Liver (tissue), 9 donors: ENCODE results near the gene CCDC190. TPM values are rescaled to one million over a fixed set of nuclear protein-coding genes. Genes with fewer than 3 reads are reported as not detected.

Source experiments
- DNase-seq: peaks from one replicate; pipeline ENCODE4 v3.0.0-alpha.2; 2017; ENCODE audit warnings: low spot score
- H3K27ac ChIP-seq, 2 donors: one replicate each; pipeline ENCODE4 v1.7.0; 2013; ENCODE audit warnings: inconsistent platforms in 2 of 2, low read length in 2 of 2, control low read depth in 1 of 2, low read depth in 1 of 2, mild to moderate bottlenecking in 1 of 2
- H3K27me3 ChIP-seq, 4 donors: one replicate each; pipeline versions ENCODE4 v1.6.1 to v1.7.0; 2013; ENCODE audit warnings: low read length in 3 of 4, inconsistent platforms in 1 of 4, mild to moderate bottlenecking in 1 of 4, moderate library complexity in 1 of 4; ENCODE audit not compliant: control insufficient read depth in 4 of 4, insufficient read depth in 4 of 4
- H3K36me3 ChIP-seq, 4 donors: one replicate each; pipeline versions ENCODE4 v1.6.1 to v1.7.0; 2013; ENCODE audit warnings: low read length in 3 of 4, mild to moderate bottlenecking in 3 of 4, low read depth in 1 of 4, moderate library complexity in 1 of 4; ENCODE audit not compliant: control insufficient read depth in 4 of 4, insufficient read depth in 3 of 4
- H3K4me1 ChIP-seq, 4 donors: one replicate each; pipeline versions ENCODE4 v1.6.1 to v1.7.0; 2013; ENCODE audit warnings: low read length in 3 of 4, mild to moderate bottlenecking in 3 of 4, moderate library complexity in 1 of 4; ENCODE audit not compliant: control insufficient read depth in 4 of 4, insufficient read depth in 4 of 4
- H3K4me3 ChIP-seq, 3 donors: one replicate each; pipeline versions ENCODE4 v1.6.1 to v1.7.0; 2013; ENCODE audit warnings: low read length in 3 of 3, control low read depth in 1 of 3, low read depth in 1 of 3, mild to moderate bottlenecking in 1 of 3
- H3K9ac ChIP-seq, 2 donors: one replicate each; pipeline ENCODE4 v1.7.0; 2013; ENCODE audit warnings: low read length in 2 of 2, mild to moderate bottlenecking in 2 of 2, moderate library complexity in 2 of 2, control low read depth in 1 of 2, low read depth in 1 of 2
- H3K9me3 ChIP-seq, 4 donors: one replicate each; pipeline versions ENCODE4 v1.6.1 to v1.7.0; 2013; ENCODE audit warnings: low read length in 3 of 4; ENCODE audit not compliant: control insufficient read depth in 4 of 4
- ATF3 ChIP-seq: IDR thresholded peaks from 2 replicates; pipeline ENCODE4 v1.6.1; 2016; ENCODE audit warnings: antibody characterized with exemption
- CTCF ChIP-seq: fragments of 150-350 bp; IDR thresholded peaks from 2 replicates; pipeline ENCODE4 v1.5.1; 2017; ENCODE audit warnings: improper control_type of control experiment, low read depth, low read length; ENCODE audit not compliant: missing input control
- EGR1 ChIP-seq, 2 donors: IDR thresholded peaks; 2 replicates each; pipeline ENCODE4 v1.6.1; 2016 to 2018; ENCODE audit warnings: antibody characterized with exemption in 2 of 2, low read depth in 2 of 2
- FOXA1 ChIP-seq: IDR thresholded peaks from 2 replicates; pipeline ENCODE4 v1.6.1; 2016; ENCODE audit warnings: antibody characterized with exemption
- HNF4A ChIP-seq, 2 donors: conservative IDR thresholded peaks; 2 replicates each; pipeline ENCODE4 v1.6.1; 2016; ENCODE audit warnings: antibody characterized with exemption in 2 of 2, mild to moderate bottlenecking in 2 of 2
- HNF4G ChIP-seq: IDR thresholded peaks from 2 replicates; pipeline ENCODE4 v1.6.1; 2016; ENCODE audit warnings: antibody characterized with exemption
- JUND ChIP-seq, 2 donors: IDR thresholded peaks; 2 replicates each; pipeline ENCODE4 v1.6.1; 2016; ENCODE audit warnings: antibody characterized with exemption in 2 of 2
- MAX ChIP-seq: IDR thresholded peaks from 2 replicates; pipeline ENCODE4 v1.6.1; 2016; ENCODE audit warnings: antibody characterized with exemption
- NR2F2 ChIP-seq: IDR thresholded peaks from 2 replicates; pipeline ENCODE4 v1.6.1; 2016; ENCODE audit warnings: antibody characterized with exemption
- RAD21 ChIP-seq, 2 donors: IDR thresholded peaks; 2 replicates each; pipeline ENCODE4 v1.6.1; 2016; ENCODE audit warnings: antibody characterized with exemption in 2 of 2, mild to moderate bottlenecking in 2 of 2
- REST ChIP-seq: IDR thresholded peaks from 2 replicates; pipeline ENCODE4 v1.6.1; 2016; ENCODE audit warnings: antibody characterized with exemption, mild to moderate bottlenecking
- RXRA ChIP-seq, 2 donors: IDR thresholded peaks; 2 replicates each; pipeline ENCODE4 v1.6.1; 2017 to 2018; ENCODE audit warnings: antibody characterized with exemption in 2 of 2, mild to moderate bottlenecking in 1 of 2
- SP1 ChIP-seq: IDR thresholded peaks from 2 replicates; pipeline ENCODE4 v1.6.1; 2018; ENCODE audit warnings: antibody characterized with exemption, mild to moderate bottlenecking
- TAF1 ChIP-seq: conservative IDR thresholded peaks from 2 replicates; pipeline ENCODE4 v1.6.1; 2016; ENCODE audit warnings: antibody characterized with exemption, mild to moderate bottlenecking
- ZBTB33 ChIP-seq: IDR thresholded peaks from 2 replicates; pipeline ENCODE4 v1.6.1; 2016; ENCODE audit warnings: antibody characterized with exemption
- WGBS: extraction: QIAGEN DNeasy Blood & Tissue Kit; methylation state at CpG from one replicate; pipeline ENCODE4 v1.1.7; 2013; 5-methylcytosine and 5-hydroxymethylcytosine counted together
- polyA plus RNA-seq, 2 donors: library from polyadenylated mRNA; stranded (reverse) in 1 of 2; unstranded in 1 of 2; fragments of 200-250 nt in 1 of 2; fragments of >200 nt in 1 of 2; fragmentation: Nextera tagmentation in 1 of 2; extraction: Ambion mirVana in 1 of 2; gene quantifications; one replicate each; pipeline versions ENCODE4 v1.2.1 to v1.2.3, GENCODE V29; 2013 to 2015
- total RNA-seq, 2 donors: library from RNA; depleted of rRNA; stranded (reverse); fragments of >200 nt; gene quantifications; one replicate each; pipeline ENCODE4 v1.2.3, GENCODE V29; 2014
- donor health status: healthy.
- donor health status: healthy.
- donor health status: healthy.
- donor health status: healthy.
- donor health status: healthy.

The CCDC190 gene
- total and polyA plus RNA-seq, 4 donors = not detected

- no peak overlapping the region for H3K9ac ChIP-seq
- no peak overlapping the region for H3K27ac ChIP-seq
- TF ChIP-seq ATF3 = no peak
- no peak for TF ChIP-seq NR2F2
- no peak for TF ChIP-seq ZBTB33
- TF ChIP-seq HNF4G = no peak
- no peak for TF ChIP-seq JUND (IDR thresholded peaks at IDR 0.05)
- no peak for TF ChIP-seq RXRA (IDR thresholded peaks at IDR 0.05)
- TF ChIP-seq MAX = no peak
- no peak for TF ChIP-seq SP1
- no peak for TF ChIP-seq RAD21 (IDR thresholded peaks at IDR 0.05)
- no peak for TF ChIP-seq EGR1 (IDR thresholded peaks at IDR 0.05; ENCODE audit: low read depth in 2 of 2)
- TF ChIP-seq REST = no peak
- no peak for TF ChIP-seq HNF4A (conservative IDR thresholded peaks at IDR 0.05)
- no peak for TF ChIP-seq FOXA1
- TF ChIP-seq CTCF = no peak
- H3K36me3 ChIP-seq = no peaks in the 10 kb centered on the region
- H3K4me1 ChIP-seq = no peaks in the 10 kb centered on the region
- no peak for DNase-seq
- no peaks in the 10 kb centered on the region for H3K9me3 ChIP-seq
- no peak overlapping the region for H3K4me3 ChIP-seq
- no peaks in the 10 kb centered on the region for H3K27me3 ChIP-seq
- 60% methylated on average over 2 of the region's 2 CpGs for WGBS
Measured at GRCh38 chr1:162902416-162902815, 41.4 kb upstream of the CCDC190 start.

- Histone ChIP-seq H3K27me3 (no peaks in the 10 kb centered on the region), H3K9me3 (no peaks in the 10 kb centered on the region), H3K4me3 (no peak overlapping the region), H3K9ac (no peak overlapping the region), H3K36me3 (no peaks in the 10 kb centered on the region), H3K27ac (no peak overlapping the region), H3K4me1 (no peaks in the 10 kb centered on the region)
- no peak for DNase-seq
- 67% methylated on average over 1 of the region's 1 CpG for WGBS
- TF ChIP-seq MAX = no peak
- TF ChIP-seq CTCF = no peak
- no peak for TF ChIP-seq JUND (IDR thresholded peaks at IDR 0.05)
- no peak for TF ChIP-seq TAF1
Measured at GRCh38 chr1:162901243-162901642, 40.3 kb upstream of the CCDC190 start.
